ENCODE data around the gene CDCP1.

Gene CDCP1

DNA sequence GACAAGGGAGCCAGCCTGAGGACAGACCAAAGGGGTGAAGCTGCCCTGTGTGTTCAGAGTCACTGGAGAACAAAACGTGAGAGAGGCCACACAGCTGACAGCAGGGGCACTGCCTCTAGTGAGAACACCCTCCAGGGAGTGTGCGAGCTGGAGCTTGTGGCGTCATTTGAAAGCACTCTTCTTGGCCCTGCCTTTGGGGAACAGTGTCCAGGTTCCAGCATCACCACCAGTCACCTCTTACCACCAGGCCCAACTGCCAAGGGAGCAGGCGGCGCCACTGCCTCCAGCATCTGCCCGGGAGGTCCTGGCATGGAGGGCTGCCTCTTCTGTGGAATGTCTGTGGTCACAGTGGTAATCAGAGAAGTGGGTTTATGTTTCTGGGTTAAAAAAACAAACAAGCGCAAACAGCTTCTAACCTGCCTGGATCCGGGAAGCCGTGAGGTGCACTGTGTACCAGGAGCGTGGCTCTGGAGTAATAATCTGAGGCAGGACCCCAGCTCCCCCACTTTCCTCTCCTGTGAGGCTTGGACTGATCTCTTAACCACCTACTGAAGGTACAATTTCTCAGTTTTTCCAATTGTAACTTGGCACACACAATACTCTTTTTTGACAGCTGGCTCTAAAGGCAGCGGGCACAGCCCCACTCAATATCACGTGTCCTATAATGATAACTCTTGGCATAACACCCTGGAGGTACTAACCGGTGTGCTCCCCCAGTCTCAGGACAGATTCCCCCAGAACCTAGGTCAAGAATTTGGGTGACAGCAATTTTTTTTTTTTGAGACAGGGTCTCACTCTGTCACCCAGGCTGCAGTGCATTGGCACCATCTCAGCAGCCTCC lies 32.2 kb upstream of the CDCP1 start:
- H2AK5ac ChIP-seq (ENCODE audit: low read depth, low read length): peak overlapping the region; percentile 38
- H4K91ac ChIP-seq (ENCODE audit: low read depth, low read length, poor library complexity): no peak overlapping the region
- H3K14ac ChIP-seq (ENCODE audit: low read length): no peak overlapping the region
- H3K36me3 ChIP-seq (replicated peaks in 1 of 2; ENCODE audit: control insufficient read depth in 2 of 2, insufficient read depth in 2 of 2, low read length in 2 of 2): no peaks in the 10 kb centered on the region
- no peak overlapping the region for H2AFZ ChIP-seq (ENCODE audit: low read length)
- H2BK12ac ChIP-seq (ENCODE audit: low read length): no peak overlapping the region
- WGBS, 2 donors (ENCODE audit: extremely low coverage in 2 of 2, insufficient read length in 2 of 2, insufficient replicate concordance in 1 of 2): no CpG with 5 or more reads among the region's 13 CpGs
- peaks cover 4 to 5% of the 10 kb centered on the region in 2 donors for H3K4me1 ChIP-seq (ENCODE audit: control insufficient read depth in 2 of 2, insufficient read depth in 1 of 2, low read depth in 1 of 2, low read length in 2 of 2)
- no peak overlapping the region for H3K4me2 ChIP-seq (ENCODE audit: insufficient read depth, low read length, poor library complexity, severe bottlenecking)
- H3K4me3 ChIP-seq (ENCODE audit: low read length in 2 of 2): no peak overlapping the region
- H4K8ac ChIP-seq (ENCODE audit: low read depth, low read length): no peak overlapping the region
- no peaks in the 10 kb centered on the region for H3K27me3 ChIP-seq (ENCODE audit: control insufficient read depth in 3 of 3, insufficient read depth in 3 of 3, low read depth in 1 of 3, low read length in 3 of 3)
- no peak overlapping the region for H3K4ac ChIP-seq (ENCODE audit: low read length)
- H3K79me1 ChIP-seq (ENCODE audit: low read depth, low read length): no peaks in the 10 kb centered on the region
- H3K18ac ChIP-seq (ENCODE audit: low read length): peak overlapping the region; percentile 51
- no peak for DNase-seq (ENCODE audit: low spot score)
- no peak overlapping the region for H2BK120ac ChIP-seq (ENCODE audit: low read depth, low read length)
- no peak overlapping the region for H3K23ac ChIP-seq (ENCODE audit: low read depth, low read length, poor library complexity)
- no peak overlapping the region for H3K27ac ChIP-seq (replicated peaks; ENCODE audit: low read length)
- H3K9ac ChIP-seq (ENCODE audit: low read depth, low read length, poor library complexity): peak overlapping the region; percentile 2
- H2BK15ac ChIP-seq (ENCODE audit: low read length): no peak overlapping the region
- no peaks in the 10 kb centered on the region for H3K9me3 ChIP-seq (replicated peaks in 1 of 2; ENCODE audit: control insufficient read depth in 2 of 2, insufficient read depth in 1 of 2, low read depth in 1 of 2, low read length in 2 of 2)
- H2BK5ac ChIP-seq (ENCODE audit: low read length): no peak overlapping the region

GRCh38 chr3:45176912-45177311 lies 30.7 kb upstream of the CDCP1 start:
- Histone ChIP-seq H3K4me1 (ENCODE audit: control insufficient read depth in 2 of 2, insufficient read depth in 1 of 2, low read depth in 1 of 2, low read length in 2 of 2) (no peaks in the 10 kb centered on the region), H3K9me3 (replicated peaks in 1 of 2; ENCODE audit: control insufficient read depth in 2 of 2, insufficient read depth in 1 of 2, low read depth in 1 of 2, low read length in 2 of 2) (no peaks in the 10 kb centered on the region), H3K4me3 (ENCODE audit: low read length in 2 of 2) (no peak overlapping the region), H3K4me2 (ENCODE audit: insufficient read depth, low read length, poor library complexity, severe bottlenecking) (no peak overlapping the region), H4K91ac (ENCODE audit: low read depth, low read length, poor library complexity) (no peak overlapping the region), H2BK12ac (ENCODE audit: low read length) (no peak overlapping the region), H3K27ac (replicated peaks; ENCODE audit: low read length) (no peak overlapping the region), H3K27me3 (ENCODE audit: control insufficient read depth in 3 of 3, insufficient read depth in 3 of 3, low read depth in 1 of 3, low read length in 3 of 3) (no peaks in the 10 kb centered on the region), H3K14ac (ENCODE audit: low read length) (no peak overlapping the region), H2AFZ (ENCODE audit: low read length) (no peak overlapping the region), H3K18ac (ENCODE audit: low read length) (no peak overlapping the region), H3K9ac (ENCODE audit: low read depth, low read length, poor library complexity) (no peak overlapping the region), H4K8ac (ENCODE audit: low read depth, low read length) (no peak overlapping the region), H3K4ac (ENCODE audit: low read length) (no peak overlapping the region), H2BK5ac (ENCODE audit: low read length) (no peak overlapping the region), H2BK120ac (ENCODE audit: low read depth, low read length) (no peak overlapping the region), H2BK15ac (ENCODE audit: low read length) (no peak overlapping the region), H3K23ac (ENCODE audit: low read depth, low read length, poor library complexity) (no peak overlapping the region), H2AK5ac (ENCODE audit: low read depth, low read length) (no peak overlapping the region), H3K36me3 (replicated peaks in 1 of 2; ENCODE audit: control insufficient read depth in 2 of 2, insufficient read depth in 2 of 2, low read length in 2 of 2) (no peaks in the 10 kb centered on the region), H3K79me1 (ENCODE audit: low read depth, low read length) (no peaks in the 10 kb centered on the region)
- no peak for DNase-seq (ENCODE audit: low spot score)
- no CpG with 5 or more reads among the region's 4 CpGs for WGBS, 2 donors (ENCODE audit: extremely low coverage in 2 of 2, insufficient read length in 2 of 2, insufficient replicate concordance in 1 of 2)

GRCh38 chr3:45174234-45174633 lies 28.1 kb upstream of the CDCP1 start:
- peak overlapping the region; percentile 20 for H2AFZ ChIP-seq (ENCODE audit: low read length)
- H4K8ac ChIP-seq (ENCODE audit: low read depth, low read length): no peak overlapping the region
- H3K27me3 ChIP-seq (ENCODE audit: control insufficient read depth in 3 of 3, insufficient read depth in 3 of 3, low read depth in 1 of 3, low read length in 3 of 3): no peaks in the 10 kb centered on the region
- H2BK15ac ChIP-seq (ENCODE audit: low read length): no peak overlapping the region
- peaks cover 3 to 4% of the 10 kb centered on the region in 2 donors for H3K4me1 ChIP-seq (ENCODE audit: control insufficient read depth in 2 of 2, insufficient read depth in 1 of 2, low read depth in 1 of 2, low read length in 2 of 2)
- no peak overlapping the region for H3K14ac ChIP-seq (ENCODE audit: low read length)
- H3K79me1 ChIP-seq (ENCODE audit: low read depth, low read length): no peaks in the 10 kb centered on the region
- no peak overlapping the region for H3K18ac ChIP-seq (ENCODE audit: low read length)
- no peak overlapping the region for H2BK12ac ChIP-seq (ENCODE audit: low read length)
- H2BK120ac ChIP-seq (ENCODE audit: low read depth, low read length): no peak overlapping the region
- peak overlapping the region; percentile 42 for H2BK5ac ChIP-seq (ENCODE audit: low read length)
- no peak overlapping the region for H3K23ac ChIP-seq (ENCODE audit: low read depth, low read length, poor library complexity)
- DNase-seq (ENCODE audit: low spot score): no peak
- H3K4ac ChIP-seq (ENCODE audit: low read length): no peak overlapping the region
- no peak overlapping the region for H3K27ac ChIP-seq (replicated peaks; ENCODE audit: low read length)
- H3K9ac ChIP-seq (ENCODE audit: low read depth, low read length, poor library complexity): no peak overlapping the region
- H2AK5ac ChIP-seq (ENCODE audit: low read depth, low read length): no peak overlapping the region
- WGBS, 2 donors (ENCODE audit: extremely low coverage in 2 of 2, insufficient read length in 2 of 2, insufficient replicate concordance in 1 of 2): no CpG with 5 or more reads among the region's 2 CpGs
- no peak overlapping the region for H3K4me3 ChIP-seq (ENCODE audit: low read length in 2 of 2)
- H4K91ac ChIP-seq (ENCODE audit: low read depth, low read length, poor library complexity): no peak overlapping the region
- H3K36me3 ChIP-seq (replicated peaks in 1 of 2; ENCODE audit: control insufficient read depth in 2 of 2, insufficient read depth in 2 of 2, low read length in 2 of 2): no peaks in the 10 kb centered on the region
- no peak overlapping the region for H3K4me2 ChIP-seq (ENCODE audit: insufficient read depth, low read length, poor library complexity, severe bottlenecking)
- H3K9me3 ChIP-seq (replicated peaks in 1 of 2; ENCODE audit: control insufficient read depth in 2 of 2, insufficient read depth in 1 of 2, low read depth in 1 of 2, low read length in 2 of 2): no peaks in the 10 kb centered on the region

- Histone ChIP-seq H3K18ac (ENCODE audit: low read length) (peak overlapping the region; percentile 22), H3K9me3 (replicated peaks in 1 of 2; ENCODE audit: control insufficient read depth in 2 of 2, insufficient read depth in 1 of 2, low read depth in 1 of 2, low read length in 2 of 2) (no peaks in the 10 kb centered on the region), H3K27ac (replicated peaks; ENCODE audit: low read length) (no peak overlapping the region), H3K4me2 (ENCODE audit: insufficient read depth, low read length, poor library complexity, severe bottlenecking) (no peak overlapping the region), H2BK12ac (ENCODE audit: low read length) (no peak overlapping the region), H2BK5ac (ENCODE audit: low read length) (no peak overlapping the region), H2AFZ (ENCODE audit: low read length) (no peak overlapping the region), H3K36me3 (replicated peaks in 1 of 2; ENCODE audit: control insufficient read depth in 2 of 2, insufficient read depth in 2 of 2, low read length in 2 of 2) (no peaks in the 10 kb centered on the region), H3K14ac (ENCODE audit: low read length) (no peak overlapping the region), H3K27me3 (ENCODE audit: control insufficient read depth in 3 of 3, insufficient read depth in 3 of 3, low read depth in 1 of 3, low read length in 3 of 3) (no peaks in the 10 kb centered on the region), H3K4me3 (ENCODE audit: low read length in 2 of 2) (no peak overlapping the region), H3K4me1 (ENCODE audit: control insufficient read depth in 2 of 2, insufficient read depth in 1 of 2, low read depth in 1 of 2, low read length in 2 of 2) (peaks cover 3 to 4% of the 10 kb centered on the region in 2 donors), H2AK5ac (ENCODE audit: low read depth, low read length) (no peak overlapping the region), H2BK15ac (ENCODE audit: low read length) (no peak overlapping the region), H3K4ac (ENCODE audit: low read length) (no peak overlapping the region), H3K9ac (ENCODE audit: low read depth, low read length, poor library complexity) (no peak overlapping the region), H3K23ac (ENCODE audit: low read depth, low read length, poor library complexity) (no peak overlapping the region), H2BK120ac (ENCODE audit: low read depth, low read length) (no peak overlapping the region), H4K8ac (ENCODE audit: low read depth, low read length) (no peak overlapping the region), H4K91ac (ENCODE audit: low read depth, low read length, poor library complexity) (peak overlapping the region; percentile 53), H3K79me1 (ENCODE audit: low read depth, low read length) (no peaks in the 10 kb centered on the region)
- WGBS, 2 donors (ENCODE audit: extremely low coverage in 2 of 2, insufficient read length in 2 of 2, insufficient replicate concordance in 1 of 2): no CpG with 5 or more reads among the region's 1 CpG
- no peak for DNase-seq (ENCODE audit: low spot score)
Measured at GRCh38 chr3:45173776-45174175, 27.6 kb upstream of the CDCP1 start.

Data from neuronal stem cell (in vitro differentiated cells).